H9 (cell line): ENCODE data around the gene FAF1. TPM values are rescaled to one million over a fixed set of nuclear protein-coding genes. Genes with fewer than 3 reads are reported as not detected.
A peak's percentile ranks its signal among the peaks of the same experiment; 100 is the strongest.

Experiments used
- DNase-seq: peaks from one replicate; pipeline ENCODE4 v3.0.0-alpha.2; 2017
- H2AFZ ChIP-seq: one replicate; pipeline ENCODE4 v1.6.1; 2013; ENCODE audit warnings: mild to moderate bottlenecking, low read length, control low read depth, moderate library complexity
- H2AK5ac ChIP-seq: 2 replicates; pipeline ENCODE4 v1.6.1; 2013; ENCODE audit warnings: low read length, control low read depth, mixed read lengths; ENCODE audit not compliant: insufficient read length
- H2BK120ac ChIP-seq: one replicate; pipeline ENCODE4 v1.6.1; 2013; ENCODE audit warnings: low read depth, mild to moderate bottlenecking, low read length, control low read depth, inconsistent platforms; ENCODE audit not compliant: poor library complexity, severe bottlenecking
- H2BK12ac ChIP-seq: 2 replicates; pipeline ENCODE4 v1.6.1; 2013; ENCODE audit warnings: low read length, control low read depth, mixed read lengths, low read depth; ENCODE audit not compliant: insufficient read length
- H2BK15ac ChIP-seq: 2 replicates; pipeline ENCODE4 v1.6.1; 2013; ENCODE audit warnings: low read depth, low read length, control low read depth
- H2BK20ac ChIP-seq: one replicate; pipeline ENCODE4 v1.6.1; 2013; ENCODE audit warnings: low read depth, mild to moderate bottlenecking, low read length, control low read depth, inconsistent platforms; ENCODE audit not compliant: poor library complexity, severe bottlenecking
- H2BK5ac ChIP-seq: 2 replicates; pipeline ENCODE4 v1.6.1; 2013; ENCODE audit warnings: low read length, control low read depth, mixed read lengths; ENCODE audit not compliant: insufficient read length
- H3K14ac ChIP-seq: 2 replicates; pipeline ENCODE4 v1.6.1; 2013; ENCODE audit warnings: low read length, control low read depth; ENCODE audit not compliant: insufficient read depth
- H3K18ac ChIP-seq: 2 replicates; pipeline ENCODE4 v1.6.1; 2013; ENCODE audit warnings: low read depth, mild to moderate bottlenecking, mixed read lengths, low read length, control low read depth; ENCODE audit not compliant: insufficient read length
- H3K23ac ChIP-seq: 2 replicates; pipeline ENCODE4 v1.6.1; 2013; ENCODE audit warnings: low read length, control low read depth, mixed read lengths, low read depth; ENCODE audit not compliant: insufficient read length
- H3K23me2 ChIP-seq: 2 replicates; pipeline ENCODE4 v1.6.1; 2013; ENCODE audit warnings: low read depth, mild to moderate bottlenecking, mixed read lengths, low read length, control low read depth; ENCODE audit not compliant: insufficient read length, poor library complexity, severe bottlenecking
- H3K27ac ChIP-seq: 2 replicates; pipeline ENCODE4 v1.5.1; 2013; ENCODE audit warnings: low read length, control low read depth, mixed read lengths, low read depth; ENCODE audit not compliant: insufficient read length
- H3K27me3 ChIP-seq: 2 replicates; pipeline ENCODE4 v1.6.1; 2013; ENCODE audit warnings: low read length, control low read depth, inconsistent platforms; ENCODE audit not compliant: insufficient read depth
- H3K4ac ChIP-seq: 2 replicates; pipeline ENCODE4 v1.6.1; 2013; ENCODE audit warnings: low read depth, mild to moderate bottlenecking, control low read depth, inconsistent platforms, low read length, moderate library complexity
- H3K4me1 ChIP-seq: 2 replicates; pipeline ENCODE4 v1.6.1; 2013; ENCODE audit warnings: low read length, control low read depth, inconsistent platforms; ENCODE audit not compliant: insufficient read depth
- H3K4me2 ChIP-seq: 2 replicates; pipeline ENCODE4 v1.6.1; 2013; ENCODE audit warnings: low read length, control low read depth, mixed read lengths; ENCODE audit not compliant: insufficient read length, insufficient read depth
- H3K56ac ChIP-seq: 2 replicates; pipeline ENCODE4 v1.6.1; 2013; ENCODE audit warnings: low read depth, mild to moderate bottlenecking, mixed read lengths, low read length, control low read depth; ENCODE audit not compliant: insufficient read length
- H3K79me1 ChIP-seq: 2 replicates; pipeline ENCODE4 v1.6.1; 2013; ENCODE audit warnings: low read depth, mild to moderate bottlenecking, moderate library complexity, low read length, control low read depth, inconsistent platforms; ENCODE audit not compliant: insufficient read depth, poor library complexity, severe bottlenecking
- H3K79me2 ChIP-seq: 2 replicates; pipeline ENCODE4 v1.6.1; 2013; ENCODE audit warnings: low read length, control low read depth, inconsistent platforms; ENCODE audit not compliant: insufficient read depth
- H3K9ac ChIP-seq: 2 replicates; pipeline ENCODE4 v1.6.1; 2013; ENCODE audit warnings: low read length, control low read depth, mixed read lengths; ENCODE audit not compliant: insufficient read length; ENCODE audit errors: extremely low read depth
- H3K9me3 ChIP-seq: one replicate; pipeline ENCODE4 v1.6.1; 2013; ENCODE audit warnings: low read depth, low read length, inconsistent platforms; ENCODE audit not compliant: control insufficient read depth
- H3T11ph ChIP-seq: one replicate; pipeline ENCODE4 v1.6.1; 2013; ENCODE audit warnings: mild to moderate bottlenecking, low read length, control low read depth, inconsistent platforms
- H4K20me1 ChIP-seq: one replicate; pipeline ENCODE4 v1.6.1; 2013; ENCODE audit not compliant: control insufficient read depth, insufficient read length, insufficient read depth
- H4K5ac ChIP-seq: 2 replicates; pipeline ENCODE4 v1.6.1; 2013; ENCODE audit warnings: low read depth, mild to moderate bottlenecking, mixed read lengths, low read length, control low read depth; ENCODE audit not compliant: insufficient read length
- H4K8ac ChIP-seq: replicated peaks from 2 replicates; pipeline ENCODE4 v1.6.1; 2013; ENCODE audit warnings: low read length, control low read depth, mixed read lengths, low read depth; ENCODE audit not compliant: insufficient read length
- H4K91ac ChIP-seq: 2 replicates; pipeline ENCODE4 v1.6.1; 2013; ENCODE audit warnings: low read depth, mild to moderate bottlenecking, moderate library complexity, mixed read lengths, low read length, control low read depth; ENCODE audit not compliant: insufficient read length
- H3K27ac Mint-ChIP-seq, 3 experiments: 2 replicates in 2 of 3; 3 replicates in 1 of 3; pipeline ENCODE4 v1.8.0; 2020 to 2021; ENCODE audit warnings: mixed read lengths in 3 of 3, mild to moderate bottlenecking in 1 of 3, moderate library complexity in 1 of 3
- H3K27me3 Mint-ChIP-seq: 2 replicates; pipeline ENCODE4 v1.8.0; 2021; ENCODE audit warnings: low read depth, mild to moderate bottlenecking, moderate library complexity, mixed read lengths
- H3K36me3 Mint-ChIP-seq, 3 experiments: 2 replicates in 2 of 3; 3 replicates in 1 of 3; pipeline ENCODE4 v1.8.0; 2020 to 2021; ENCODE audit warnings: low read depth in 3 of 3, mixed read lengths in 3 of 3; ENCODE audit not compliant: insufficient read depth in 1 of 3
- H3K4me1 Mint-ChIP-seq, 2 experiments: 2 replicates each; pipeline ENCODE4 v1.8.0; 2020; ENCODE audit warnings: mixed read lengths in 2 of 2
- H3K4me3 Mint-ChIP-seq, 2 experiments: 2 replicates in 1 of 2; 3 replicates in 1 of 2; pipeline ENCODE4 v1.8.0; 2020 to 2021; ENCODE audit warnings: mild to moderate bottlenecking in 2 of 2, mixed read lengths in 2 of 2, moderate library complexity in 1 of 2
- H3K9me3 Mint-ChIP-seq, 2 experiments: 2 replicates in 1 of 2; 3 replicates in 1 of 2; pipeline ENCODE4 v1.8.0; 2020; ENCODE audit warnings: mild to moderate bottlenecking in 2 of 2, mixed read lengths in 2 of 2, moderate library complexity in 1 of 2
- CTCF ChIP-seq: fragments of 200-600 bp; sonication (generic); conservative IDR thresholded peaks from 3 replicates; pipeline ENCODE4 v1.8.0; 2021; ENCODE audit warnings: antibody characterized with exemption, mild to moderate bottlenecking
- WGBS: extraction: QIAGEN DNeasy Blood & Tissue Kit; methylation state at CpG from one replicate; pipeline ENCODE4 v1.1.7; 2013; ENCODE audit warnings: missing lambda C conversion rate, low lambda C conversion rate, mixed read lengths; ENCODE audit not compliant: insufficient read length; ENCODE audit errors: extremely low coverage; 5-methylcytosine and 5-hydroxymethylcytosine counted together
- total RNA-seq: library from RNA; stranded (reverse); gene quantifications from 2 replicates; pipeline ENCODE4 v1.2.1, GENCODE V29; 2021

Gene FAF1
- total RNA-seq, 1 experiment from 2014 or later: 60.8 TPM

GRCh38 chr1:50422675-50422945, 537.5 kb downstream of the FAF1 start:
- no peak for TF ChIP-seq CTCF
- no peak for DNase-seq
- no peak overlapping the region; a peak in 1 of 7 replicates for H3K27ac Mint-ChIP-seq

More at GRCh38 chr1:50422675-50422945, 537.5 kb downstream of the FAF1 start:
- Histone ChIP-seq H2AFZ (no peak overlapping the region), H2BK120ac (no peak overlapping the region), H3K56ac (no peak overlapping the region), H3K27ac (no peak overlapping the region), H3T11ph (no peak overlapping the region), H3K79me2 (no peaks in the 10 kb centered on the region), H4K8ac (no peak overlapping the region), H3K79me1 (no peaks in the 10 kb centered on the region), H2BK20ac (no peak overlapping the region), H4K91ac (no peak overlapping the region), H3K9ac (no peak overlapping the region), H2BK15ac (no peak overlapping the region), H2AK5ac (no peak overlapping the region), H3K27me3 (peaks cover 98% of the 10 kb centered on the region), H3K4me2 (peak overlapping the region; percentile 38), H3K23me2 (peaks cover 9% of the 10 kb centered on the region), H3K9me3 (no peaks in the 10 kb centered on the region), H4K20me1 (no peaks in the 10 kb centered on the region), H3K18ac (no peak overlapping the region), H3K23ac (no peak overlapping the region), H2BK12ac (no peak overlapping the region), H3K14ac (no peak overlapping the region), H2BK5ac (no peak overlapping the region), H3K4ac (no peak overlapping the region), H3K4me1 (no peaks in the 10 kb centered on the region), H4K5ac (no peak overlapping the region)
- H3K27me3 Mint-ChIP-seq: peaks cover 98% of the 10 kb centered on the region
- peaks cover 0 to 4% (median 2%) of the 10 kb centered on the region in 3 experiments; a peak in 3 of 7 replicates for H3K36me3 Mint-ChIP-seq
- H3K4me3 Mint-ChIP-seq: peak overlapping the region; percentile 53 to 84
- H3K9me3 Mint-ChIP-seq: peaks cover 4 to 16% of the 10 kb centered on the region in 2 experiments
- peaks cover 30 to 60% of the 10 kb centered on the region in 2 experiments for H3K4me1 Mint-ChIP-seq
- no CpG with 5 or more reads among the region's 21 CpGs for WGBS
